MCF 10A (cell line): Measurements from ENCODE around the gene FOXP1. TPM values are rescaled to one million over a fixed set of nuclear protein-coding genes. Genes with fewer than 3 reads are reported as not detected.

ENCODE experiments used
- BruUV-seq: library from RNA; stranded (reverse); fragments of 400-500 nt; replicated peaks from 2 replicates; lab custom pipeline; 2021; lab: Mats Ljungman, UMichigan
- CTCF ChIA-PET: fragments of 300-600 bp; sonication (Branson Sonifier 250); formaldehyde crosslinking; extraction: SDS; loops from one replicate; lab custom pipeline; 2021; ENCODE audit warnings: antibody characterized with exemption, inconsistent platforms; lab: Yijun Ruan, JAX
- POLR2A ChIA-PET: fragments of 300-600, 350-650 bp; sonication (Branson Sonifier 250); formaldehyde crosslinking; extraction: SDS; loops from one replicate; lab custom pipeline; 2020; ENCODE audit warnings: antibody characterized with exemption, inconsistent platforms; lab: Yijun Ruan, JAX
- DNase-seq: peaks from one replicate; pipeline ENCODE4 v3.0.0-alpha.2; 2018; ENCODE audit not compliant: unreplicated experiment
- H3K27ac Mint-ChIP-seq: one replicate; pipeline ENCODE4 v1.8.0; 2022; ENCODE audit warnings: mild to moderate bottlenecking, low read depth, mixed read lengths; ENCODE audit not compliant: unreplicated experiment
- H3K27me3 Mint-ChIP-seq: one replicate; pipeline ENCODE4 v1.8.0; 2022; ENCODE audit warnings: mixed read lengths; ENCODE audit not compliant: insufficient read depth, unreplicated experiment
- H3K36me3 Mint-ChIP-seq: one replicate; pipeline ENCODE4 v1.8.0; 2022; ENCODE audit warnings: mild to moderate bottlenecking, moderate library complexity, mixed read lengths; ENCODE audit not compliant: insufficient read depth, unreplicated experiment
- H3K4me1 Mint-ChIP-seq: one replicate; pipeline ENCODE4 v1.8.0; 2022; ENCODE audit warnings: mixed read lengths; ENCODE audit not compliant: insufficient read depth, unreplicated experiment
- H3K4me3 Mint-ChIP-seq: one replicate; pipeline ENCODE4 v1.8.0; 2022; ENCODE audit warnings: mild to moderate bottlenecking, moderate library complexity, mixed read lengths; ENCODE audit not compliant: unreplicated experiment
- H3K9me3 Mint-ChIP-seq: one replicate; pipeline ENCODE4 v1.8.0; 2022; ENCODE audit warnings: mixed read lengths; ENCODE audit not compliant: unreplicated experiment
- CTCF ChIP-seq: fragments of 200-600 bp; IDR thresholded peaks from one replicate; pipeline ENCODE4 v1.8.0; 2022; ENCODE audit warnings: antibody characterized with exemption, mild to moderate bottlenecking; ENCODE audit not compliant: unreplicated experiment
- intact Hi-C: fragments of 100-400 bp; cut with micrococcal nuclease; formaldehyde crosslinking; loops from 2 replicates; pipeline ENCODE4 v1.14.1; 2022
- total RNA-seq: library from RNA; stranded (reverse); gene quantifications from 2 replicates; pipeline ENCODE4 v1.2.3, GENCODE V29; 2022

FOXP1 gene
- total RNA-seq, 1 experiment from 2014 or later = 49.0 TPM

- no TSS peak for BruUV-seq
- Mint-ChIP-seq H3K4me3 (no peak overlapping the region), H3K36me3 (no peaks in the 10 kb centered on the region), H3K27me3 (no peaks in the 10 kb centered on the region), H3K9me3 (no peaks in the 10 kb centered on the region), H3K4me1 (peaks cover 29% of the 10 kb centered on the region), H3K27ac (no peak overlapping the region)
- intact Hi-C loops = no loop called here
- TF ChIP-seq CTCF = no peak
- DNase-seq = no peak
- ChIA-PET POLR2A (interaction anchor here (0.7 to 1.6 kb wide), 2 partner anchors 11 to 29 kb away, joined by 3 to 4 read pairs; no protein-coding TSS in a partner anchor), CTCF (interaction anchor here (1.0 kb wide), 1 partner anchor 29 kb away, joined by 5 read pairs; no protein-coding TSS in a partner anchor)
These were observed 58.1 kb downstream of the FOXP1 start for GRCh38 chr3:71525391-71525790.

GRCh38 chr3:71524672-71525071 lies 58.9 kb downstream of the FOXP1 start:
- H3K9me3 Mint-ChIP-seq = no peaks in the 10 kb centered on the region
- H3K36me3 Mint-ChIP-seq = no peaks in the 10 kb centered on the region
- ChIA-PET POLR2A (interaction anchor here (0.7 to 1.6 kb wide), 2 partner anchors 11 to 28 kb away, joined by 3 to 4 read pairs; no protein-coding TSS in a partner anchor), CTCF (interaction anchor here (1.0 kb wide), 1 partner anchor 28 kb away, joined by 5 read pairs; no protein-coding TSS in a partner anchor)
- no peak overlapping the region for H3K27ac Mint-ChIP-seq
- DNase-seq = no peak
- no TSS peak for BruUV-seq
- peaks cover 36% of the 10 kb centered on the region for H3K4me1 Mint-ChIP-seq
- H3K27me3 Mint-ChIP-seq = no peaks in the 10 kb centered on the region
- no peak for TF ChIP-seq CTCF
- H3K4me3 Mint-ChIP-seq = no peak overlapping the region
- intact Hi-C loops = no loop called here

GRCh38 chr3:71523628-71524027 lies 59.9 kb downstream of the FOXP1 start:
- Mint-ChIP-seq H3K36me3 (no peaks in the 10 kb centered on the region), H3K27me3 (no peaks in the 10 kb centered on the region), H3K9me3 (no peaks in the 10 kb centered on the region), H3K4me1 (peaks cover 34% of the 10 kb centered on the region), H3K4me3 (no peak overlapping the region), H3K27ac (no peak overlapping the region)
- ChIA-PET POLR2A (no interaction called here), CTCF (no interaction called here)
- intact Hi-C loops = no loop called here
- TF ChIP-seq CTCF = no peak
- no TSS peak for BruUV-seq
- no peak for DNase-seq

- H3K4me3 Mint-ChIP-seq = no peak overlapping the region
- TF ChIP-seq CTCF = no peak
- no peaks in the 10 kb centered on the region for H3K9me3 Mint-ChIP-seq
- no peaks in the 10 kb centered on the region for H3K27me3 Mint-ChIP-seq
- peaks cover 21% of the 10 kb centered on the region for H3K4me1 Mint-ChIP-seq
- DNase-seq = no peak
- ChIA-PET CTCF (interaction anchor here (1.2 kb wide), 1 partner anchor 15 kb away, joined by 3 read pairs; no protein-coding TSS in a partner anchor), POLR2A (no interaction called here)
- H3K27ac Mint-ChIP-seq = peak overlapping the region; percentile 32
- H3K36me3 Mint-ChIP-seq = no peaks in the 10 kb centered on the region
- intact Hi-C loops = no loop called here
- BruUV-seq = no TSS peak
These were observed 61.3 kb downstream of the FOXP1 start for GRCh38 chr3:71521940-71522876.
